HepG2 (cell line): ENCODE data around the gene MRPL18. TPM values are rescaled to one million over a fixed set of nuclear protein-coding genes. Genes with fewer than 3 reads are reported as not detected.
A peak's percentile ranks its signal among the peaks of the same experiment; 100 is the strongest.

Experiments
- AHDC1 ChIP-seq: sonication (generic); formaldehyde crosslinking; IDR thresholded peaks from 2 replicates; pipeline ENCODE4 v1.5.1; 2020; ENCODE audit warnings: mild to moderate bottlenecking, missing genetic modification reagents, borderline replicate concordance
- FOSL2 ChIP-seq: sonication (generic); formaldehyde crosslinking; IDR thresholded peaks from 2 replicates; pipeline ENCODE4 v1.4.0; 2020; ENCODE audit warnings: missing genetic modification reagents
- GLI4 ChIP-seq: sonication (generic); formaldehyde crosslinking; IDR thresholded peaks from 2 replicates; pipeline ENCODE4 v1.5.1; 2020; ENCODE audit warnings: missing genetic modification reagents, mild to moderate bottlenecking, moderate library complexity, borderline replicate concordance
- HNF1B ChIP-seq: sonication (generic); formaldehyde crosslinking; IDR thresholded peaks from 2 replicates; pipeline ENCODE4 v1.5.1; 2020; ENCODE audit warnings: mild to moderate bottlenecking, moderate library complexity, missing genetic modification reagents
- MTA3 ChIP-seq: sonication (generic); formaldehyde crosslinking; IDR thresholded peaks from 2 replicates; pipeline ENCODE4 v1.4.0; 2020; ENCODE audit warnings: missing genetic modification reagents
- NCOA1 ChIP-seq: sonication (generic); formaldehyde crosslinking; IDR thresholded peaks from 2 replicates; pipeline ENCODE4 v1.9.0; 2021; ENCODE audit warnings: missing genetic modification reagents
- NCOR1 ChIP-seq: fragments of 200-600 bp; sonication (generic); IDR thresholded peaks from 2 replicates; pipeline ENCODE4 v1.7.0; 2017; ENCODE audit warnings: antibody characterized with exemption, low read length, borderline replicate concordance
- PHF5A ChIP-seq: IDR thresholded peaks from one replicate; pipeline ENCODE4 v1.6.1; 2018; ENCODE audit warnings: low read depth, missing genetic modification reagents; ENCODE audit not compliant: unreplicated experiment
- RNF219 ChIP-seq: sonication (generic); formaldehyde crosslinking; IDR thresholded peaks from 2 replicates; pipeline ENCODE4 v1.5.0; 2020; ENCODE audit warnings: mild to moderate bottlenecking, missing genetic modification reagents
- SIX1 ChIP-seq: sonication (generic); formaldehyde crosslinking; IDR thresholded peaks from 2 replicates; pipeline ENCODE4 v1.4.0; 2020; ENCODE audit warnings: missing genetic modification reagents, borderline replicate concordance
- TFE3 ChIP-seq: IDR thresholded peaks from 2 replicates; pipeline ENCODE4 v1.6.1; 2016
- ZBTB2 ChIP-seq: sonication (generic); formaldehyde crosslinking; IDR thresholded peaks from 2 replicates; pipeline ENCODE4 v1.8.0; 2022; ENCODE audit warnings: low read depth, missing genetic modification reagents
- ZBTB7B ChIP-seq: sonication (generic); formaldehyde crosslinking; IDR thresholded peaks from 2 replicates; pipeline ENCODE4 v1.4.0; 2020; ENCODE audit warnings: missing genetic modification reagents
- ZFP82 ChIP-seq: sonication (generic); formaldehyde crosslinking; IDR thresholded peaks from 2 replicates; pipeline ENCODE4 v1.5.1; 2020; ENCODE audit warnings: mild to moderate bottlenecking, missing genetic modification reagents, borderline replicate concordance
- ZNF232 ChIP-seq: sonication (generic); formaldehyde crosslinking; IDR thresholded peaks from 2 replicates; pipeline ENCODE4 v1.4.0; 2020; ENCODE audit warnings: missing genetic modification reagents, borderline replicate concordance
- polyA plus RNA-seq, 8 experiments: library from polyadenylated mRNA; depleted of rRNA in 3 of 8; stranded (reverse) in 7 of 8; unstranded in 1 of 8; fragments of >200 nt; fragmentation: Illumina TruSeq in 4 of 8; extraction: Trizol in 4 of 8; gene quantifications; 2 replicates each; pipeline versions ENCODE4 v1.2.1 to v1.2.3, GENCODE V29; 2011 to 2016; ENCODE audit warnings: low read depth in 4 of 8, missing spikeins in 1 of 8, mixed read lengths in 1 of 8; ENCODE audit not compliant: insufficient read depth in 1 of 8
- total RNA-seq, 5 experiments: library from RNA; depleted of rRNA; stranded (reverse); fragments of >200 nt; fragmentation: Illumina TruSeq; extraction: Trizol; gene quantifications; 2 replicates each; pipeline ENCODE4 v1.2.3, GENCODE V29; 2016; ENCODE audit warnings: low read depth in 1 of 5

The MRPL18 gene
- total and polyA plus RNA-seq, 2 of the 13 experiments (the other 11 are each of a cell fraction or from before 2014, with no cell fraction given) = 85.6 to 176 TPM

- TF ChIP-seq AHDC1 (CRISPR knock-in tag) (no peak), HNF1B (CRISPR knock-in tag) (peak; percentile 54; the same call in 1 of the 2 replicates), NCOR1 (0 out of 2 replicates have a peak, but pooled peaks have one; percentile 18), GLI4 (CRISPR knock-in tag) (0 out of 2 replicates have a peak, but pooled peaks have one; percentile 63), ZNF232 (CRISPR knock-in tag) (0 out of 2 replicates have a peak, but pooled peaks have one; percentile 51), TFE3 (CRISPR knock-in tag) (no peak), NCOA1 (CRISPR knock-in tag) (peak; percentile 21; the same call in 1 of the 2 replicates), FOSL2 (CRISPR knock-in tag) (0 out of 2 replicates have a peak, but pooled peaks have one; percentile 7), PHF5A (CRISPR knock-in tag) (no peak), MTA3 (CRISPR knock-in tag) (no peak), ZFP82 (CRISPR knock-in tag) (0 out of 2 replicates have a peak, but pooled peaks have one; percentile 84), ZBTB7B (peak; percentile 57), RNF219 (CRISPR knock-in tag) (peak; percentile 22; the same call in 1 of the 2 replicates), SIX1 (CRISPR knock-in tag) (no peak), ZBTB2 (CRISPR knock-in tag) (0 out of 2 replicates have a peak, but pooled peaks have one; percentile 32)
Measured at GRCh38 chr6:159761129-159761872, 29.0 kb upstream of the MRPL18 start (continued).
